Thoracic aorta (tissue), 2 donors: ENCODE results near the gene C1QTNF9. TPM values are rescaled to one million over a fixed set of nuclear protein-coding genes. Genes with fewer than 3 reads are reported as not detected.
"Not testable (repeated sequence)": the region's sequence is repeated elsewhere in the genome, so short reads cannot be mapped to it uniquely, and the experiment has no call there.

Experiments used
- ATAC-seq: fragments of 150-250 bp; one replicate; pipeline ENCODE4 v1.8.0; 2017; ENCODE audit warnings: low read depth; ENCODE audit not compliant: insufficient number of reproducible peaks, low FRiP score
- DNase-seq: peaks from one replicate; pipeline ENCODE4 v3.0.0-alpha.2; 2020; ENCODE audit warnings: low spot score
- H3K27ac ChIP-seq, 2 donors: fragments of 200-600 bp; sonication (generic); 1 replicate in 1 of 2; 2 replicates in 1 of 2; pipeline ENCODE4 v1.5.1; 2016; ENCODE audit warnings: mild to moderate bottlenecking in 2 of 2, moderate library complexity in 2 of 2
- H3K27me3 ChIP-seq: fragments of 200-600 bp; sonication (generic); replicated peaks from 2 replicates; pipeline ENCODE4 v1.6.0; 2016; ENCODE audit warnings: mild to moderate bottlenecking; ENCODE audit not compliant: insufficient read depth
- H3K36me3 ChIP-seq: fragments of 200-600 bp; sonication (generic); one replicate; pipeline ENCODE4 v1.5.1; 2016
- H3K4me1 ChIP-seq, 2 donors: fragments of 200-600 bp; sonication (generic); 1 replicate in 1 of 2; 2 replicates in 1 of 2; pipeline versions ENCODE4 v1.5.1 to v1.6.0; 2016; ENCODE audit warnings: low read depth in 2 of 2, mild to moderate bottlenecking in 1 of 2; ENCODE audit not compliant: control insufficient read depth in 1 of 2
- H3K4me3 ChIP-seq: fragments of 200-600 bp; sonication (generic); 2 replicates; pipeline ENCODE4 v1.5.1; 2016; ENCODE audit warnings: mild to moderate bottlenecking
- H3K9me3 ChIP-seq: fragments of 200-600 bp; sonication (generic); 2 replicates; pipeline ENCODE4 v1.5.1; 2016
- CTCF ChIP-seq: fragments of 200-600 bp; sonication (generic); IDR thresholded peaks from one replicate; pipeline ENCODE4 v1.5.1; 2019; ENCODE audit warnings: antibody characterized with exemption
- total RNA-seq, 2 donors: library from RNA; depleted of rRNA; stranded (reverse); fragments of >200 nt; gene quantifications; one replicate each; pipeline versions ENCODE4 v1.1.0 to v1.2.3, GENCODE V29; 2016

The C1QTNF9 gene
- total RNA-seq, 2 donors from 2014 or later = 0.41 TPM; not detected in 1

- TF ChIP-seq CTCF = no peak
- no peaks in the 10 kb centered on the region for H3K4me1 ChIP-seq
- DNase-seq = no peak
- no peak overlapping the region for H3K4me3 ChIP-seq
- H3K27ac ChIP-seq = no peak overlapping the region
- H3K36me3 ChIP-seq = no peaks in the 10 kb centered on the region
- no peaks in the 10 kb centered on the region for H3K27me3 ChIP-seq
- no peaks in the 10 kb centered on the region for H3K9me3 ChIP-seq
- no peak for ATAC-seq
These were observed 13.8 kb downstream of the C1QTNF9 start for GRCh38 chr13:24323036-24323738.

- ATAC-seq (no peak), DNase-seq (no peak)
- Histone ChIP-seq H3K27ac (no peak overlapping the region), H3K9me3 (no peaks in the 10 kb centered on the region), H3K27me3 (no peaks in the 10 kb centered on the region), H3K4me3 (no peak overlapping the region), H3K4me1 (no peaks in the 10 kb centered on the region), H3K36me3 (no peaks in the 10 kb centered on the region)
- TF ChIP-seq CTCF = no peak
These were observed 14.3 kb downstream of the C1QTNF9 start for GRCh38 chr13:24323739-24324075.

- not testable (repeated sequence) for H3K27me3 ChIP-seq, ATAC-seq, H3K4me3 ChIP-seq, H3K36me3 ChIP-seq, H3K4me1 ChIP-seq, H3K27ac ChIP-seq, DNase-seq, H3K9me3 ChIP-seq
These were observed 18.2 kb downstream of the C1QTNF9 start for GRCh38 chr13:24327598-24327997.

GRCh38 chr13:24328145-24328544 lies 18.8 kb downstream of the C1QTNF9 start:
- ATAC-seq = no peak
- no peak for DNase-seq
- Histone ChIP-seq H3K27me3 (no peaks in the 10 kb centered on the region), H3K27ac (no peak overlapping the region), H3K4me3 (no peak overlapping the region), H3K4me1 (no peaks in the 10 kb centered on the region), H3K9me3 (no peaks in the 10 kb centered on the region), H3K36me3 (no peaks in the 10 kb centered on the region)
- no peak for TF ChIP-seq CTCF

- Histone ChIP-seq H3K27me3 (no peaks in the 10 kb centered on the region), H3K4me3 (no peak overlapping the region), H3K36me3 (no peaks in the 10 kb centered on the region), H3K9me3 (no peaks in the 10 kb centered on the region), H3K27ac (no peak overlapping the region), H3K4me1 (no peaks in the 10 kb centered on the region)
- no peak for DNase-seq
- ATAC-seq = no peak
- no peak for TF ChIP-seq CTCF
These were observed 29.3 kb downstream of the C1QTNF9 start for GRCh38 chr13:24338721-24339120.
